ENCODE data around the gene DMXL2.

The DMXL2 gene

DNA sequence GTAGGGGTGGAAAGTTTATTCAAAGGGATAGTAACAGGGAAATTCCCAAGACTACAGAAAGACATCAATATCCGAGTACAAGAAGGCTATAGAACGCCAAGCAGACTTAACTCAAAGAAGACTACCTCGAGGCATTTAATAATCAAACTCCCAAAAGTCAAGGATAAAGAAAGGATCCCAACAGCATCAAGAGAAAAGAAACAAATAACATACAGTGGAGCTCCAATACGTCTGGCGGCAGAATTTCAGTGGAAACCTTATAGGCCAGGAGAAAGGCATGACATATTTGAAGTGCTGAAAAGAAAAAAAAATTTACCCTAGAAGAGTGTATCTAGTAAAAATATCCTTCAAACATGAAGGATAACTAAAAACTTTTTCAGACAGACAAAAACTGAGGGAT, 95.6 kb downstream of the DMXL2 start:
- no peak for TF ChIP-seq PPARA (CRISPR knock-in tag; IDR thresholded peaks at IDR 0.05; ENCODE audit: borderline replicate concordance)
- TF ChIP-seq ARNTL (CRISPR knock-in tag; IDR thresholded peaks at IDR 0.05; ENCODE audit: borderline replicate concordance, low read depth), result no peak
- TF ChIP-seq OSR1 (CRISPR knock-in tag; IDR thresholded peaks at IDR 0.05), result no peak
- TF ChIP-seq, protein P1, sequence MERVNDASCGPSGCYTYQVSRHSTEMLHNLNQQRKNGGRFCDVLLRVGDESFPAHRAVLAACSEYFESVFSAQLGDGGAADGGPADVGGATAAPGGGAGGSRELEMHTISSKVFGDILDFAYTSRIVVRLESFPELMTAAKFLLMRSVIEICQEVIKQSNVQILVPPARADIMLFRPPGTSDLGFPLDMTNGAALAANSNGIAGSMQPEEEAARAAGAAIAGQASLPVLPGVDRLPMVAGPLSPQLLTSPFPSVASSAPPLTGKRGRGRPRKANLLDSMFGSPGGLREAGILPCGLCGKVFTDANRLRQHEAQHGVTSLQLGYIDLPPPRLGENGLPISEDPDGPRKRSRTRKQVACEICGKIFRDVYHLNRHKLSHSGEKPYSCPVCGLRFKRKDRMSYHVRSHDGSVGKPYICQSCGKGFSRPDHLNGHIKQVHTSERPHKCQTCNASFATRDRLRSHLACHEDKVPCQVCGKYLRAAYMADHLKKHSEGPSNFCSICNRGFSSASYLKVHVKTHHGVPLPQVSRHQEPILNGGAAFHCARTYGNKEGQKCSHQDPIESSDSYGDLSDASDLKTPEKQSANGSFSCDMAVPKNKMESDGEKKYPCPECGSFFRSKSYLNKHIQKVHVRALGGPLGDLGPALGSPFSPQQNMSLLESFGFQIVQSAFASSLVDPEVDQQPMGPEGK (CRISPR knock-in tag; IDR thresholded peaks at IDR 0.05; ENCODE audit: borderline replicate concordance), result no peak
- TF ChIP-seq, protein P2, sequence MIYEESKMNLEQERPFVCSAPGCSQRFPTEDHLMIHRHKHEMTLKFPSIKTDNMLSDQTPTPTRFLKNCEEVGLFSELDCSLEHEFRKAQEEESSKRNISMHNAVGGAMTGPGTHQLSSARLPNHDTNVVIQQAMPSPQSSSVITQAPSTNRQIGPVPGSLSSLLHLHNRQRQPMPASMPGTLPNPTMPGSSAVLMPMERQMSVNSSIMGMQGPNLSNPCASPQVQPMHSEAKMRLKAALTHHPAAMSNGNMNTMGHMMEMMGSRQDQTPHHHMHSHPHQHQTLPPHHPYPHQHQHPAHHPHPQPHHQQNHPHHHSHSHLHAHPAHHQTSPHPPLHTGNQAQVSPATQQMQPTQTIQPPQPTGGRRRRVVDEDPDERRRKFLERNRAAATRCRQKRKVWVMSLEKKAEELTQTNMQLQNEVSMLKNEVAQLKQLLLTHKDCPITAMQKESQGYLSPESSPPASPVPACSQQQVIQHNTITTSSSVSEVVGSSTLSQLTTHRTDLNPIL (CRISPR knock-in tag; IDR thresholded peaks at IDR 0.05; ENCODE audit: low read depth), result no peak
- no peak for ATAC-seq

DNA sequence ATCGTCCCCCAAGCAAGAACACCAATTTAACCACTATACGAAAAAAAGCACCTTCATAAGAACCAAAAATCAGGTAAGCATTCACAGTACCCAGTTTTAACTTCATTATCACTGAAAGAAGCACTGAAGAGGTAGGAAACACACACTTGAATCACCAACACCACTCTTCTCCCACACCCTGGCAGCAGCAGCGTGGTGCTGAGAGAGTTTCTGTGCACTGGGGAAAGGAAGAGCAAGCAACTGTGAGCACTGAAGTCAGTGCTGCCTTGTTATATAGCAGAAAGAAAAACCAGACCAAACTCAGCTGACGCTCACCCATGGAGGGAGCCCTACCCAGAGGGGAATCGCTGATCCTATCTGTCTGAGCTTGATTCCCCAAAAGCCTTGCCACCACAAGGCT, 98.2 kb downstream of the DMXL2 start:
- ATAC-seq, result no peak
- no peak for TF ChIP-seq ISL1 (CRISPR knock-in tag; IDR thresholded peaks at IDR 0.05)
- TF ChIP-seq ZNF70 (CRISPR knock-in tag; IDR thresholded peaks at IDR 0.05), result no peak
- TF ChIP-seq ZFP3 (CRISPR knock-in tag; IDR thresholded peaks at IDR 0.05), result no peak
- no peak for TF ChIP-seq TOX (CRISPR knock-in tag; IDR thresholded peaks at IDR 0.05; ENCODE audit: borderline replicate concordance)
- TF ChIP-seq RARB (CRISPR knock-in tag; IDR thresholded peaks at IDR 0.05), result no peak
- no peak for TF ChIP-seq CSDC2 (CRISPR knock-in tag; IDR thresholded peaks at IDR 0.05)
- no peak for TF ChIP-seq SNAI2 (CRISPR knock-in tag; IDR thresholded peaks at IDR 0.05)
- TF ChIP-seq TCF4 (CRISPR knock-in tag; IDR thresholded peaks at IDR 0.05; ENCODE audit: borderline replicate concordance), result no peak
- TF ChIP-seq OSR1 (CRISPR knock-in tag; IDR thresholded peaks at IDR 0.05), result no peak
- TF ChIP-seq GLIS3 (CRISPR knock-in tag; IDR thresholded peaks at IDR 0.05), result no peak
- TF ChIP-seq, protein P3, sequence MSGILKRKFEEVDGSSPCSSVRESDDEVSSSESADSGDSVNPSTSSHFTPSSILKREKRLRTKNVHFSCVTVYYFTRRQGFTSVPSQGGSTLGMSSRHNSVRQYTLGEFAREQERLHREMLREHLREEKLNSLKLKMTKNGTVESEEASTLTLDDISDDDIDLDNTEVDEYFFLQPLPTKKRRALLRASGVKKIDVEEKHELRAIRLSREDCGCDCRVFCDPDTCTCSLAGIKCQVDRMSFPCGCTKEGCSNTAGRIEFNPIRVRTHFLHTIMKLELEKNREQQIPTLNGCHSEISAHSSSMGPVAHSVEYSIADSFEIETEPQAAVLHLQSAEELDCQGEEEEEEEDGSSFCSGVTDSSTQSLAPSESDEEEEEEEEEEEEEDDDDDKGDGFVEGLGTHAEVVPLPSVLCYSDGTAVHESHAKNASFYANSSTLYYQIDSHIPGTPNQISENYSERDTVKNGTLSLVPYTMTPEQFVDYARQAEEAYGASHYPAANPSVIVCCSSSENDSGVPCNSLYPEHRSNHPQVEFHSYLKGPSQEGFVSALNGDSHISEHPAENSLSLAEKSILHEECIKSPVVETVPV (CRISPR knock-in tag; IDR thresholded peaks at IDR 0.05), result no peak
- TF ChIP-seq PPARA (CRISPR knock-in tag; IDR thresholded peaks at IDR 0.05; ENCODE audit: borderline replicate concordance), result no peak

DNA sequence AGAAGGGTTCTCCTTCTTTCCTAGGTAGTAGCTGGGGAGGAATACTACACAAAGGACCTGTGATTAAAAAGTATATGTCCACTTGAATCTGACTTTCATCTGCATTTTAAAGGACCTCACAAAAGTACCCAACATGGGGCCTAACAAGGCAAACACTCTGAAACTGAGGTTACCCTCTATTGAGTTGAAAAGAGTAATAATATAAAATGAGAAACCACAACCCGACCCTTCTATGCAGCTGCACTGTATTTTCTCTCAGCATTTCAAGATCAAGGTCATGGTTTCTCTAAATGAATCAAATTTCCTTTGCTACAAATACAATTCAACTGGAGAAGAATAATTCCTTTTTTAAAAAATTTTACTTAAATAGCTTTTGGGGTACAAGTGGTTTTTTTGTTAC, 106.3 kb downstream of the DMXL2 start:
- no peak for TF ChIP-seq ESRRG (CRISPR knock-in tag; IDR thresholded peaks at IDR 0.05)
- TF ChIP-seq, protein P3 (CRISPR knock-in tag; IDR thresholded peaks at IDR 0.05), result no peak
- no peak for TF ChIP-seq CSDC2 (CRISPR knock-in tag; IDR thresholded peaks at IDR 0.05)
- TF ChIP-seq GLIS3 (CRISPR knock-in tag; IDR thresholded peaks at IDR 0.05), result no peak
- no peak for TF ChIP-seq RARB (CRISPR knock-in tag; IDR thresholded peaks at IDR 0.05)
- TF ChIP-seq ISL1 (CRISPR knock-in tag; IDR thresholded peaks at IDR 0.05), result no peak
- TF ChIP-seq SNAI2 (CRISPR knock-in tag; IDR thresholded peaks at IDR 0.05), result no peak
- no peak for TF ChIP-seq ZNF565 (CRISPR knock-in tag; conservative IDR thresholded peaks at IDR 0.05; ENCODE audit: low read depth)
- no peak for TF ChIP-seq ZNF8 (CRISPR knock-in tag; IDR thresholded peaks at IDR 0.05)
- TF ChIP-seq PPARA (CRISPR knock-in tag; IDR thresholded peaks at IDR 0.05; ENCODE audit: borderline replicate concordance), result no peak
- TF ChIP-seq, protein P1 (CRISPR knock-in tag; IDR thresholded peaks at IDR 0.05; ENCODE audit: borderline replicate concordance), result no peak
- TF ChIP-seq, protein P2 (CRISPR knock-in tag; IDR thresholded peaks at IDR 0.05; ENCODE audit: low read depth), result no peak
- no peak for TF ChIP-seq OSR1 (CRISPR knock-in tag; IDR thresholded peaks at IDR 0.05)
- TF ChIP-seq ZNF70 (CRISPR knock-in tag; IDR thresholded peaks at IDR 0.05), result no peak
- no peak for TF ChIP-seq BACH2 (CRISPR knock-in tag; IDR thresholded peaks at IDR 0.05; ENCODE audit: borderline replicate concordance)
- TF ChIP-seq, protein P4, sequence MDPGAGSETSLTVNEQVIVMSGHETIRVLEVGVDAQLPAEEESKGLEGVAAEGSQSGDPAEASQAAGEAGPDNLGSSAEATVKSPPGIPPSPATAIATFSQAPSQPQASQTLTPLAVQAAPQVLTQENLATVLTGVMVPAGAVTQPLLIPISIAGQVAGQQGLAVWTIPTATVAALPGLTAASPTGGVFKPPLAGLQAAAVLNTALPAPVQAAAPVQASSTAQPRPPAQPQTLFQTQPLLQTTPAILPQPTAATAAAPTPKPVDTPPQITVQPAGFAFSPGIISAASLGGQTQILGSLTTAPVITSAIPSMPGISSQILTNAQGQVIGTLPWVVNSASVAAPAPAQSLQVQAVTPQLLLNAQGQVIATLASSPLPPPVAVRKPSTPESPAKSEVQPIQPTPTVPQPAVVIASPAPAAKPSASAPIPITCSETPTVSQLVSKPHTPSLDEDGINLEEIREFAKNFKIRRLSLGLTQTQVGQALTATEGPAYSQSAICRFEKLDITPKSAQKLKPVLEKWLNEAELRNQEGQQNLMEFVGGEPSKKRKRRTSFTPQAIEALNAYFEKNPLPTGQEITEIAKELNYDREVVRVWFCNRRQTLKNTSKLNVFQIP (CRISPR knock-in tag; IDR thresholded peaks at IDR 0.05; ENCODE audit: borderline replicate concordance, low read depth), result no peak
- TF ChIP-seq, protein P5, sequence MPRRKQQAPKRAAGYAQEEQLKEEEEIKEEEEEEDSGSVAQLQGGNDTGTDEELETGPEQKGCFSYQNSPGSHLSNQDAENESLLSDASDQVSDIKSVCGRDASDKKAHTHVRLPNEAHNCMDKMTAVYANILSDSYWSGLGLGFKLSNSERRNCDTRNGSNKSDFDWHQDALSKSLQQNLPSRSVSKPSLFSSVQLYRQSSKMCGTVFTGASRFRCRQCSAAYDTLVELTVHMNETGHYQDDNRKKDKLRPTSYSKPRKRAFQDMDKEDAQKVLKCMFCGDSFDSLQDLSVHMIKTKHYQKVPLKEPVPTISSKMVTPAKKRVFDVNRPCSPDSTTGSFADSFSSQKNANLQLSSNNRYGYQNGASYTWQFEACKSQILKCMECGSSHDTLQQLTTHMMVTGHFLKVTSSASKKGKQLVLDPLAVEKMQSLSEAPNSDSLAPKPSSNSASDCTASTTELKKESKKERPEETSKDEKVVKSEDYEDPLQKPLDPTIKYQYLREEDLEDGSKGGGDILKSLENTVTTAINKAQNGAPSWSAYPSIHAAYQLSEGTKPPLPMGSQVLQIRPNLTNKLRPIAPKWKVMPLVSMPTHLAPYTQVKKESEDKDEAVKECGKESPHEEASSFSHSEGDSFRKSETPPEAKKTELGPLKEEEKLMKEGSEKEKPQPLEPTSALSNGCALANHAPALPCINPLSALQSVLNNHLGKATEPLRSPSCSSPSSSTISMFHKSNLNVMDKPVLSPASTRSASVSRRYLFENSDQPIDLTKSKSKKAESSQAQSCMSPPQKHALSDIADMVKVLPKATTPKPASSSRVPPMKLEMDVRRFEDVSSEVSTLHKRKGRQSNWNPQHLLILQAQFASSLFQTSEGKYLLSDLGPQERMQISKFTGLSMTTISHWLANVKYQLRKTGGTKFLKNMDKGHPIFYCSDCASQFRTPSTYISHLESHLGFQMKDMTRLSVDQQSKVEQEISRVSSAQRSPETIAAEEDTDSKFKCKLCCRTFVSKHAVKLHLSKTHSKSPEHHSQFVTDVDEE (CRISPR knock-in tag; IDR thresholded peaks at IDR 0.05), result no peak
- TF ChIP-seq ZFP30 (CRISPR knock-in tag; IDR thresholded peaks at IDR 0.05), result no peak
- TF ChIP-seq TOX (CRISPR knock-in tag; IDR thresholded peaks at IDR 0.05; ENCODE audit: borderline replicate concordance), result no peak
- TF ChIP-seq ARNTL (CRISPR knock-in tag; IDR thresholded peaks at IDR 0.05; ENCODE audit: borderline replicate concordance, low read depth), result no peak
- ATAC-seq, result no peak

All from SK-N-SH treated with all-trans-retinoic acid at 6 μM for 48 hours (cell line).